ENCODE results near the gene FRY.

Gene FRY

DNA sequence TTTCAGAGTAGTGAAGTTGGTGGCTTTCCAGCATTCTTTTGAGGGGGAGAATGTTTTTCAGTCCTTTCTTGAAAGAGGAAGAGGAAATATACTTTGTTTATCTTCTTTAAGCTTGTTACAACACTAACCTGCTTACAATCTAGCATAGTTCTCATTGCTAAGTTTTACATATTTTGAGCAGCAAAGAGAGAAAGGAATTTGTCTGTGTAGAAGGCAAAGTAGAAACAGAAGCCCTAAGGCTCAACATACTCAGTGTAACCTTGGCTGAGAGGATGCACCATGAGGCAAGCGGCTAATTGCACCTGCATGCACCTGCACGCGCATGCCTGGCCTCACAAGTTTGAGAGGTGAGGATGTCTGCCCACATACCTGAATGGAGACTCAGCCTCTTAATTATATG is 2.2 kb downstream of the FRY start:
- no peak for DNase-seq (ENCODE audit: low read depth)
- H3K4me3 ChIP-seq (ENCODE audit: low read depth, low read length), result no peak overlapping the region
- TF ChIP-seq CTCF (IDR thresholded peaks at IDR 0.05; ENCODE audit: control insufficient read depth, extremely low read depth, insufficient read depth), result no peak

DNA sequence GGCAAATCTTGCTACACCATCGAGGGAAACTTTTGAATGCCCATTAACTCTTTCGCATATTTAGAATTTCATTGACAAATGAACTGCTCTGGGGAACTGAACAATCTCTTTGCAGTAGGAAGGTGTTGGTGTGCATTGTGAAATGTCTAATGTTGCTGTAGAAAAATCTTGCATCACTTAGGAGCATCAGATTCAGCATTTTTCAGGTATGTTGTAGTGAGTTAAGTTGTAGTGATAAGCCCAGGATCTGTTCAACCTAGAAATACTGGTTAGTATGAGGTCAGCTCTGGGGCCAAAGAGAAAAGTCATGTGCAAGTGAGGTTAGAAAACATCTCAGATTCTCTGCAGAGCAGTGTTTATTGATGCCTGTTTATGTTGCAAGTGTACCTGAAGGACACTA is 4.1 kb downstream of the FRY start:
- no peak for DNase-seq (ENCODE audit: low read depth)
- H3K4me3 ChIP-seq (ENCODE audit: low read depth, low read length), result no peak overlapping the region
- no peak for TF ChIP-seq CTCF (IDR thresholded peaks at IDR 0.05; ENCODE audit: control insufficient read depth, extremely low read depth, insufficient read depth)

- H3K4me3 ChIP-seq (ENCODE audit: low read depth, low read length), result peak overlapping the region; percentile 29
- DNase-seq (ENCODE audit: low read depth), result no peak
- no peak for TF ChIP-seq CTCF (IDR thresholded peaks at IDR 0.05; ENCODE audit: control insufficient read depth, extremely low read depth, insufficient read depth)
Observed at GRCh38 chr13:32036126-32036695, 4.6 kb downstream of the FRY start.

DNA sequence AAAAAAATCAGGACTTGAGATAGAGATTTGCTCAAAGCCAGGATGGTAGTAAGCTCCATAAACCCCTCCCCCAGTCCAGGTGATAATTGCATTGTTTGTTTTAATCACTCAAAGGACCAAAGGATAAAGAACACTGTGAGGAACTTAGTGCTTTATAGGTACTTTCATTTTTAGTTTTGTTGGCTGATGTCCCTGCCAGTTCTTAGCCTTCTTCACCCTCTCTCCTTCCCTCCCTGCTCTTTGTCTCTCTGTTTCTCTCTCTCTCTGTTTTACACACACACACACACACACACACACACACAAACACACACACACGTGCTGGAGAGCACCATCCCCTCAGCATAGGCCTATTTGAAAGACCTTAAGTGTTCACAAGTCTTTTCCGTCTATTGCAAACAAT is 5.2 kb downstream of the FRY start:
- peak overlapping the region; percentile 29 for H3K4me3 ChIP-seq (ENCODE audit: low read depth, low read length)
- DNase-seq (ENCODE audit: low read depth), result no peak
- no peak for TF ChIP-seq CTCF (IDR thresholded peaks at IDR 0.05; ENCODE audit: control insufficient read depth, extremely low read depth, insufficient read depth)

GRCh38 chr13:32037471-32037870 is 5.9 kb downstream of the FRY start:
- no peak overlapping the region for H3K4me3 ChIP-seq (ENCODE audit: low read depth, low read length)
- TF ChIP-seq CTCF (IDR thresholded peaks at IDR 0.05; ENCODE audit: control insufficient read depth, extremely low read depth, insufficient read depth), result no peak
- DNase-seq (ENCODE audit: low read depth), result no peak

DNA sequence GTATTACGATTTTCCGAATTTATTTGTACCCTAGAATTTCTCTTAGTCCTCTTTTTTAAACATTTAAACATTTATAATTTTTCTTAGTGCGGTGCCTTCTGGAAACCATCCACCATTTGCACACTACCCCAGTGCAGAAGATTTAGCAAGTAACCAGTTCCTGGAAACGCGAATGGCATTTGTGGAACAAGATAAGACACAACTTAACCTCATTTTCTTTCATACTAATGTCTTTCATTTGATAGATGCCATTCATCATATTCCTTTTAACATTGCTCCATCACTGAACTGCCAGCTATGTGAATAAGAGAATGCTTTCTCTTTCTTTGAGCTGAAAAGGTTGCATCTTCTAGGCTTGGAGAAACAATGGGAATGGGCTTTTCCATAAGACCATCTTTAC is 6.8 kb downstream of the FRY start:
- H3K4me3 ChIP-seq (ENCODE audit: low read depth, low read length), result no peak overlapping the region
- DNase-seq (ENCODE audit: low read depth), result no peak
- TF ChIP-seq CTCF (IDR thresholded peaks at IDR 0.05; ENCODE audit: control insufficient read depth, extremely low read depth, insufficient read depth), result no peak

DNA sequence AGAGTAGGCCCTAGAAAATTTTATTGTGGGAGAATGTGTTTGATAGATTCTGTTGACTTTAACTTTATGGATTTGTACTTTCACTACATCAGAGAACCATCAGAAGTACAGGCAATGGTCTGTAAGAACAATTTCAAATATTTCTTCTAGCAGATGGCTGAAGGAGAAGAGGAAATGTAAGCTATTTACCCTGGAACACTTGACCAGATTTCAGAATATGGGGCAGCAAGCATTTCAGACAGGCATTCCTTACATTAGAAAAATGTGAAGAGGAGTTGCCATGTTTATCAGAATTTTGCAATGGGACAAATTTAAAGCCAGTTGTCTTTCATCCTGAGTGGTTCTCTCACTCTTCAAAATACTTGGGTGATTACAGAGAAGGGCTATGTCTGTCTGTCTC is 7.5 kb downstream of the FRY start:
- H3K4me3 ChIP-seq (ENCODE audit: low read depth, low read length), result no peak overlapping the region
- DNase-seq (ENCODE audit: low read depth), result no peak
- TF ChIP-seq CTCF (IDR thresholded peaks at IDR 0.05; ENCODE audit: control insufficient read depth, extremely low read depth, insufficient read depth), result no peak

All from LNCaP clone FGC (cell line).